ENCODE data around the gene RPL18.

Gene RPL18

DNA sequence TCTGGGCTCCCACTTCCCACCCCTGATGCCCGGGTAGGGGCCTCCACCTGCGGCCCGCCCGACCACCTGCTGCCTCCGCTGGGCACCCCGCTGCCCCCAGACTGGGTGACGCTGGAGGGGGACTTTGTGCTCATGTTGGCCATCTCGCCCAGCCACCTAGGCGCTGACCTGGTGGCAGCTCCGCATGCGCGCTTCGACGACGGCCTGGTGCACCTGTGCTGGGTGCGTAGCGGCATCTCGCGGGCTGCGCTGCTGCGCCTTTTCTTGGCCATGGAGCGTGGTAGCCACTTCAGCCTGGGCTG is 10.3 kb upstream of the RPL18 start:
- no peak for DNase-seq

DNA sequence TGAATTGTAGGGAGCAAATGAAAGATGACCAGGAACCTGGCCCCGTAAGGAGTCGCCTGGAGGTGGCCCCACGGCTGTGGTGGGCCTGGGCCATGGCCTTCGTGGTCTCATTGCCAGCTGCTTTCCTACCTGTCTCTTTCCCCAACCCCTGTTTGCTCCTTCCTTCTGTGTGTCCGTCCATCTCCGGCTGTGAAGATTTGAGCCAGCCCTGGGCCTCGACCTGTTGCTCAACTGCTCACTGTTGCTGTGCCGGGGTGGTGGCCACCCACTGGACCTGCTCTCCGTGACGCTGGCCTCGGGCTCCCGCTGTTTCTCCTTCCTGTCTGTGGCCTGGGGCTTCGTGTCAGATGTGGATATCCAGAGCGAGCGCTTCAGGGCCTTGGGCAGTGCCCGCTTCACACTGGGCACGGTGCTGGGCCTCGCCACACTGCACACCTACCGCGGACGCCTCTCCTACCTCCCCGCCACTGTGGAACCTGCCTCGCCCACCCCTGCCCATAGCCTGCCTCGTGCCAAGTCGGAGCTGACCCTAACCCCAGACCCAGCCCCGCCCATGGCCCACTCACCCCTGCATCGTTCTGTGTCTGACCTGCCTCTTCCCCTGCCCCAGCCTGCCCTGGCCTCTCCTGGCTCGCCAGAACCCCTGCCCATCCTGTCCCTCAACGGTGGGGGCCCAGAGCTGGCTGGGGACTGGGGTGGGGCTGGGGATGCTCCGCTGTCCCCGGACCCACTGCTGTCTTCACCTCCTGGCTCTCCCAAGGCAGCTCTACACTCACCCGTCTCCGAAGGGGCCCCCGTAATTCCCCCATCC is 9.7 kb upstream of the RPL18 start:
- DNase-seq = no peak

DNA sequence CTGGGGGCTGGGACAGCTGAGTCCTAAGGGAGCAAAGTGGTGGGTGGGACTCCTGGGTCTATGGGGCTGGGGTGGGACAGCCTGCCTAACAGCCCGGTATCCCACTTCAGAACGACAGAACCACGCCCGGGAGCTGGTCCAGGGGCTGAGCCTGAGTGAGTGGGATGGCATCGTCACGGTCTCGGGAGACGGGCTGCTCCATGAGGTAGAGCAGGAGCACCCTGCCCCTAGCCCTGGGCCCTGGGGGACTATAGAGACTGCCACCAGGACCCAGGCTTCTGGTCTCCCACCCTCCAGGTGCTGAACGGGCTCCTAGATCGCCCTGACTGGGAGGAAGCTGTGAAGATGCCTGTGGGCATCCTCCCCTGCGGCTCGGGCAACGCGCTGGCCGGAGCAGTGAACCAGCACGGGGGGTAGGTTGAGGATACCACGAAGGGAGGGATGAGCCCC is 8.9 kb upstream of the RPL18 start:
- DNase-seq = no peak

DNA sequence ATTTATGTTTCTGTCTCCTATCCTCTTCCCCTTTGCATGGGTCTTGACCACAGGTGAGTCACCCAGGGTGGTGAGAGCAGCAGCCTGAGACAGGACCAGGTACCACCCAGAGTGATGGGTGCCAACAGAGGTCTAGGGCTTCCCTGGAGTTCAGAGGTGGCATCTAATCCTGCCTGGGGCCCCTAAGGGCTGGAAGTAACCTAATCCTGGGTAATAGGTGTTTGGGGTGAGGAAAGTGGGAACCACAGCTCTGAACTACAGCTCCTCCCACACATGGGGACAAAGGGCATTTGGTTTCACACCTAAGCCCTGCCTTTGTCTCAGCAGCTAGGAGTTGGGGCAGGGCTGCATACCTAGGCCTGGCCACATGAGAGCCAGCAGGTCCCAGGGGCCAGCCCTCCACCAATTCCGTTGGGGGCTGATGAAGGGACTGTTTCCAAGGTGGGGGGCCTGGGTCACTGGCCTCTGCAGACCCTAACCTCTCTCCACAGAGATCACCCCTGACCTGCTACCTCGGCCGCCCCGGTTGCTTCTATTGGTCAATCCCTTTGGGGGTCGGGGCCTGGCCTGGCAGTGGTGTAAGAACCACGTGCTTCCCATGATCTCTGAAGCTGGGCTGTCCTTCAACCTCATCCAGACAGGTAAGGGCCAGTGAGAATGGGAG is 8.4 kb upstream of the RPL18 start:
- DNase-seq = no peak

DNA sequence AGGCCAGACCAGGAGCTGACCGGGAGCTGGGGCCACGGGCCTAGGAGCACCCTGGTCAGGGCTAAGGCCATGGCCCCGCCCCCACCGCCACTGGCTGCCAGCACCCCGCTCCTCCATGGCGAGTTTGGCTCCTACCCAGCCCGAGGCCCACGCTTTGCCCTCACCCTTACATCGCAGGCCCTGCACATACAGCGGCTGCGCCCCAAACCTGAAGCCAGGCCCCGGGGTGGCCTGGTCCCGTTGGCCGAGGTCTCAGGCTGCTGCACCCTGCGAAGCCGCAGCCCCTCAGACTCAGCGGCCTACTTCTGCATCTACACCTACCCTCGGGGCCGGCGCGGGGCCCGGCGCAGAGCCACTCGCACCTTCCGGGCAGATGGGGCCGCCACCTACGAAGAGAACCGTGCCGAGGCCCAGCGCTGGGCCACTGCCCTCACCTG is 6.9 kb upstream of the RPL18 start:
- DNase-seq = no peak

DNA sequence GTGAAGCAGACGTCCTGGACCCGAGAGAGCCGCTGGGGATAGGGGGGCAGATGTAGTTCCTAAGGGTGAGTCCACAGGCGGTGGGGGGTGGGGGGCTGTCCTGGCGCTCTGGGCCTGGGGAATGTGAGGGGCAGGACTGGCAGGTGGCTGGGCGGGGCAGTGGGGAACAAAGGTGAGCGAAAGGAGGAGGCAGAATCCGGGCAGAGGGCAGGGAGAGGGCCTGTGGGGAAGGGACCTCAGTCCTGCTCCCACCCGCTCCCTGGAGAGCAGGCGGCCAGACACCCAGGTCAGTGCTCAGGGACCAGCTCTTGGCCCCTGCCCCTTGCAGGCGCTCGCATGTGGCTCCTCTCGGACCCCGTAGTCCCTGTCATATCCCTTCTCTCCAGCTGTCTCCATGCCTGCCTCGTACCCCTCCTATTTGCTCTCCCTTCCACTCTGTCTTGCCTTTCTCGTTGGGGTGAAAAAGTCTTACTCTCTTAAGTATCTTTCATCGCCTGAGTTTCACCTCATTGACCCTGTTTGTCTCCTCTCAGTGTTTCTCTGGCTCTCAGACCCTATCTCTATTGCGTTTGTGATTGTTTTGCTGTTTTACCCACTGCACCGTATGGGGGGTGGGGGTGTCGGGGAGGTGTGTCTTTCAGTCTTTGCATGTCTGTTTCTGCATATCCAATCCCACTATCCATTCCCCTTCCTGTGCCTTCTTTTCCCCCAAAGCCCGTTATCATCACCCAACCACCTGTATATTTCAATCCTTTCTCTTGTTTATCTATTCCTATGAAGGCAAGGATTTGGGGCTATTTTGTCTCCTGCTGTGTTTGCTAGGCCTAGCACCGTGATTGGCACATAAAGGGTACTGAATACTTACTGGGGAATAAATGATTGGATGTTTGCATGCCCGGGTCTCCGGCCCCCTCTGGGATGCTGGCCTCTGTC is 6.1 kb upstream of the RPL18 start:
- no peak for DNase-seq

DNA sequence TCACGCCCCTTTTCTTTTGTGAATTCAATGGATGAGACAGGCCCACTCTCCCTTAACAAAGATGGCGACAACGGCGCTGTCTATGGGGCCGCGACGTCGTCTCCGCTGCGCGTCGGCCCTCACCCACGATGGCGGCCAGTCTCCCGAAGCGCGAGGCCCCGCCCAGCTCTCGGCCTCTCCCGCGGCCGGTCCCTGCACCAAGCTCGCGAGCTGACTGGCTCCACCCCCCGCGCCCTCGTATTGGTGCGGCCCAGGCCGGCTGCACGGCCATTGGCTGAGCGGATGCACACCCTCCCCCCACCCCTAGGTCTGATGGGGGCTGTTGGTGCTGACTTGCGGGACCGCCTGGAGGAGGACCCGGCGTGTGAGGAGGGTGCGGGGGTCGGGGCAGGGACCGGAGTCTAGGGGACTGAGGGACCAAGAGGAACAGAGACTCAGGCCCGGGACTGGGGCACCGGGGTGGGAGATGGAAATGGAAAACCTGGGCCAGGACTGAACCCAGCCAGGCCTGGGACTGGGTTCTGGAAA is 5.2 kb upstream of the RPL18 start:
- peak; percentile 81 to 84 for DNase-seq

DNA sequence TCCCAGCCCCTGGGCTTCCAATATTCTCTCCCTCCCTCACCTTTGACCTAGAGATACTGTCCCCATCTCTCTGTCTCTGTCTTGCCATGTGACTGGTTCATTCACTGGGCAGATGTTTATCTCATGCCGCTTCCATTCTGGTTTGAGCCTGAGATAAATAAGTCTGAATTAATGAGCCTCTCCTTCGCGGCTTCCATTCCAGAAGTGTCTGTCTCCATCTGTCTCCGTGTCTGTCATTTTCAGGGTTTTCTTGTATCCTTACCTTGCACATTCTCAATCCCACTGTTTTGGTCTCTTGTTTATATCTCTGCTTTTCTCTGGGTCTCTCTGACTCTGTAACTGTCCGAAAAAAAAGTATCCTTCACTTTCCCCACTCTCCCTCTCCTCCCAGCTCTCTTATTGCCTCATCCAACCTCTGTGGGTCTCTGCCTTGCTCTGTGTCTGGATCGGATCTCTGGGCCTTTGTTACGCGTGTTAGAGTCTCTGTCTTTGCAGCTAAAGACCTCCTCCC is 4.6 kb upstream of the RPL18 start:
- DNase-seq = no peak

DNA sequence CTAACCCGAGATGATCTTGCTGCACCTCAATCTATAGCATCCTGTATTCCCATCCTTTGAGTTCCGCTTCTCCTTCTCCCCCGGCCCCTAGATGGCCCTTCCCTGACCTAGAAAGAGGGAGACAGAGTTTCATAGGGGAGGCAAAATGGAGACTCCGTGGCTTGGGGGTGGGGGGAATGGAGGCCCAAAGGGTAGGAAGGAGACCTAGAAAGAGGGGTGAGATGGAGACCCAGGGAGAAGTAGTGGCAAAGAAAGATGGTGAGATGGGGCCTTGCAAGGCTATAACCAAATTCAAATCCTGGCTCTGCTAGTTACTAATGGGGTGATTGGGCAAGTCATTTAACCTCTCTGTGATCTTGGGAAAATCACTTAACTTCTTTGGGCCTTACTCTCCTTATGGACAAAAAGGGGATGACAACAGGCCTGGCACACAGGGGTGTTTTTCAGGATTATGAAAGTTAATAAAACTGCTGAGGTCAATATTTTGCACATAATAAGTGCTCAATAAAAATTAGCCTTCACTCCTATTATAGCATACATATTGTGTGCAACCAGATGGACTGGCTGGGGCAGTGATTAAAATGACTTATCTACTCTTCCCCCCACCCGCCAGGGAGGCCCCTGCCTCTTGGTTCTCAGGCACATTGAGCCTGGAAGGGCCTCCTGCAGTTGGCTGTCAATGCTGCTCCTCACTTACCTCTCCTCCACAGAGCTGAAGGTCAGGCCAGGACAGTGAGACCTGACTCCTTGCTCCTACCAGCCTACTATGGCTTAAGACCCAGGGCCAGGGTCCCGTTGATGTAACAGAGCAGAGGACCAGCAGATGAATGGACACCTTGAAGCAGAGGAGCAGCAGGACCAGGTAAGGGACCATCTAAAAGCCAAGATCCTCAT is 961 bp upstream of the RPL18 start:
- DNase-seq = no peak

DNA sequence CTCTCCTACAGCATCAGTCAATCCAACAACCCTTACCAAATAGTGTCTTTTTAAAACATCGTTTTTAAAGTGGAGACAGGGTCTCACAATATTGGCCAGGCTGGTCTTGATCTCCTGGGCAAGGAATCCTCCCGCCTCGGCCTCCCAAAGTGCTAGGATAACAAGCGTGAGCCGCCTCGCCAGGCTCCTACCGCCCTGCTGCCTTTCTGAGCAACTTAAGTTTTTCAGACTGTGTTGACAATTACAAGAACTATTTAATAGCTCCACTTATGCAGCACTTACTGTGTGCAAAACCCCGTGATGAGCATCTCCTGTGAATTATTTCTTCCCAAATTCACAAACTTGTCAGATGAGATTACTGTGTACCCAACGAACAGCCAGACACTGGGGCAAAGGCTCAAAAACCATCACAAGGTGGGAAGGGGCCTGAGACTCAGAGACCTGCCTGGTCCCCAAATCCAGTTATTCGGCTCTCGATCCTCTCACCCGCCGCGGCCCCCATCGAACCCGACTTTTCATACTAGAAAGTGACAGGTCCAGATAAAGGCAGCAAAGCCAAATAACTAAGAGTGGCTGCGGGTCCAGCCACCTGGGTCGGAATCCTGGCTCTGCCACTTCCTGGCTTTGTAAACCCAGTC is 581 bp downstream of the RPL18 start:
- DNase-seq = no peak

DNA sequence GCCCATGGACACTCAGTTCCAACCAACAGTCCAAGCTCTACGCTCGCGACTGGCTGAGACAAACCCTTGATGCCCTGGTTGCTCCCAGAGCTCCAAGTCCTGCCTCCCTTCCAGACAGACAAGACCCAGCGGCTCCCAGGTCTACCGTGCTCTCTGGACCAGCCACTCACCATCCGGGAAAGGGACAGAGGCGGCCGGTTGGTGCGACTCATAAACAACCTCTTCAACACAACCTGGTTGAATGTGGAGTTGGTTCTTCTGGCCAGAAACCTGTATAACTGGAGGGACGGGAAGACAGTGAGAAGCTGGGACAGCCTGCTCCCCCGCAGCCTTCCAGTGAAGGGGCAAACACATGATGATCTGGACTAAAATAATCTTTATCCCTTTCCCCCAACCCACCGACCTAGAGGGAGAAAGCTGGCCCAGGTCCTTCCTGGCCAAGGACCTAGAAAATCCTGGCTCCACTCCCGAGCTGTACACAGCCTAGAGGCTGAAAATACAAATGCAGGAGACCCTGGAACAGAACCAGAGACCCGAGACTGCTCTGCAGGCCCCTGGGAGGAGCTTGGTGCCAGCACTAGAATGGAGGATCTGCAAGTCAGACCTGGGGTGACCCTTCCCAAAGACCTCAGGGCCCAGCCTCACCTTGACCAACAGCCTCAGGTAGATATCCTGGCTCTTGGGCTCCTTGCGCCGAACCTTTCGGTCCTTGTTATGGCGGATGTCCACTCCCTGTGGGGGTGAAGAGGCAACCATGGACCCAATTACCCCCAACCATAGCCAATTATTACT is 1.6 kb downstream of the RPL18 start:
- DNase-seq = no peak

DNA sequence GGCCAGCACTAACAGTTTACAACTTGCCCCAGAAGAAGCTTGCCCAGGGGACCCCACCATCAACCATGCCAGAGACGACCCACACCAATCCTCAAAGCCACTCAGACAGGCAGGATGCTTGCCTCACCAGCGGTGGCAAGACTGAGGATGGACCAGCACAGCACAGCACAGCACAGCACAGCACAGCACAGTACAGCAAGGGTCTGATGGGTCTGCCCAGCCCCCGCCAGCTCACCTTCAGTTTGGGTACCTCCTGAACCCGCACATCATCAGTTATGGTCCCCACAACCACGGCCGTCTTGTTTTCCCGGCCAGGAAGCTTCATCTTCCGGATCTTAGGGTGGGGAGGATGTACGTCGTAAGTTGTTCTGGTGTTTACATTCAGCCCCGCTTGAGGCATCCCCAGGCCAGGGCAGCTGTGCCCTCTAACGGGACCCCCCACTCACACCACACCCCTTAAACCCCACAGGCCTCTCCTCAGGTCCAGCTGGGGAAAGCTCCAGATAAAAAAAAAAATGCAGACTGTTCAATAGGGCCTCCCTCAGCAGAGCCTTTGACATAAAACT is 2.4 kb downstream of the RPL18 start:
- no peak for DNase-seq

DNA sequence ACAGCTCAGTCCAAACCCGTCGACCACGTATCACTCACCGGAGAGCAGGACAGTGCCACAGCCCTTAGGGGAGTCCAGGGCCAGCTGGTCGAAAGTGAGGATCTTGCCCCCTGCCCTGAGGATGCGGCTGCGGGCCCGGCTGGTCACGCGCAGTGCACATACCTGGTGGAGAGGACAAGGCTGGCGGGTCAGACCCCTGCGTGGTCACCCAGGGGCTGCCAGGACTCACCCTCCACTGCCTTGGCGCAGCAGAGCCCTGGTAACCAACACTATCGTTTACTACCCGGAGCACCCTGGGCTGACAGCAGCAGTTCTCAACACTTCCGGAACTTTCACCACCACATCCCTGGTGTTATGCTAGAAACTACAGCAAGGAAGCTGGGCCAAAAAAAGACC is 2.9 kb downstream of the RPL18 start:
- DNase-seq = no peak

DNA sequence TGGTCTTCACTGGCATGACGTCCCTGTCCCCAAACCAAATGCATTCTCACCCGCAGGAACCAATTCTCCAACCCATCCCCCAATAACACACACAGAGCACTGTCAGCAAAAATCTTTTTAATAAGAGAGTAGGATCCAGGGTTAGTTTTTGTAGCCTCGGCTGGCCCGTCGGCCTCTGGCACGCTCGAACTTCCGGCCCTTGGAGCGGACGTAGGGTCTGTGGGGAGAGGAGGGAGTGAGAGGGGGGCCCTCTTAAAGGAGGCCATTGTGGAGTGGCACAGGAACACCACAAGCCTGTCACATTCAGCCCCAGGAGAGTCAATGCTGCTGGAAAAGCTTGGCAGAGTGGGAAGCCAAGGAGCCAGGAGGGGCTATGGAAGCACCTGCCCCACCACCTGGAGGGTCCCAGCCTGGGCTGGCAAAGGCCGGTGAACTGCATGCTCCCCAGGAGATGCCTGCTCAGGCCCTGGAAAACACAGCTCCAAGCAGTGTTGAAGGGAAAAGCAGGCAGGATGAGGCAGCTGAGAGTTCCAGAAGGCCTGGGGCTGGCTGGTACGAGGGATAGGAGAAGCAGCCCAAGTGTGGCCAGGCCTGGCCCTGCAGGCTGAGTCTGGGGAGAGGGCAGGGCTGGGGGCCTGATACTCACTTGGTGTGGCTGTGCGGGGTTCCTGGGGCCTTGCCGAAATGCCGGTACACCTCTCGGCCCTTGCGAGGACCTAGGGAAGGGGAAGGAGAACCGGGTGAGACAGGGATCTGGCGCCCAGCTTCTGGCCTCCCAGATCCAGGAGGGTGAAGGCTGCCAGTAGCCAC is 3.5 kb downstream of the RPL18 start:
- DNase-seq = no peak

DNA sequence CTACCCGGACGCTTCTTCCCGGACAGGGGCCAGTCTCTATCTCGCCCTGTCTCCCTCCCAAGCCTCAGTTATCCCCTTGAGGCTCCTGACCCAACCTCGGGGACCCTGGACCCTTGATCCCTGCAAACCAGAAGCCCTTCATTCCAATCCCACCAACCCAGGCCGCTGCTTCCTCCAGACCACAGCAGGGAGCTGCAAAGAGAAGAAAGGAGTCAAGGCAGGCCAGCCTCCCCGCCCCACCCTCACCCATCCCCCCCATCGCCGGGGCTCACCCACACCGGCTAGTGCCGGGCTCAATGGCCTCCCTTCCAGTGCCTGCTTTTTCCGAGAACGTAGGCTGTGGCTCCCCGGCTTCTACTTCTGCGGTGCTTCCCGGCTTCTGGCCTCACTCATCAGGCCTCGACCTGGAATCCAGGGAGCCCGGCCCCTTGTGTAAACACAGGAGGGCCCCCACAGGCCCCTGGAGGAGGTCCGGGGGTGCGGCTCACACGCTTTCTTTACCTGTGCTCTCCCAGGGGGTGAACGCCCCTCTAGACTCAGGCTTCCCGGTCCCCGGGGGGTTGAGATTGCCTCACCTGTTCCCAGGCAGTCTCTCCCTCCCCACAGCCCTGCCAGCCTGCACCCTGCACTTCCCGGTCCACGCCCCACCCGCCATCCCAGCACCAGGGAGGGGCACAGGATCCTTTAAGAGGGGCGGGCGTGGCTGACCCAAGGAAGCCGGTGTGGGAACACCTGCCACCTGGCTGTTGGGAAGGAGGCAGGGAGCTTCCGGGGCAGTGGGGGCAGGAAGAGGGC is 4.3 kb downstream of the RPL18 start, which contains the start of gene FAM83E:
Gene FAM83E, minus strand, starts transcription at position 641 of the 795 bp plus-strand sequence. CDS start 1,704 bp downstream, outside the sequence.
- no peak for DNase-seq

DNA sequence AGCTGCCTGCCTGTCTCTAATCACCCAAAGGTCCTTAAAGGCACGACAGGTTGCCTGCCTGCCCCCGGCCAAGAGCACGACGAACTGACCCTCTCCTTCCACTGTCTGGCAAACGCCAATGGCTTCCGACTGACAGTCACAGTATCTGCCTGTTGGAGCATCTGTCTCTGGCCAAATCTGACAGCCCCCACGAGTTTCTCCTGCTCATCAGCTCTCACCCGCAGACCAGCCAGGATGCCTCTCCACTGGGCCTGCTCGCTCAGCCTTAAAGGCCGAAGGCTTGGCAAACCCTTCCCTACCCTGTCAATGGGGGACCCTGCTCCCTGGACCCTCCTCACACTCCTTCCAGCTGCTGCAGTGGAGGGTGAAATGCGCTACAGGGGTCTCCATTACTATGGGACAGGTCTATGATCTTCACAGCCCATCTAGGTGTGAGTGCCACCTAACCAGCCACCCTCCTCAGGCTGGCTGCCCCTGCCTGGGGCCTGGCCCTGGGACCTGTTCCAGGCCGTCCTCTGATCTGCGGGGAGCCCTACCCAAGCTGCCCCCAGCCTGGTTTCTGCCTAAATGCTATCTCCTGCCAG is 5.0 kb downstream of the RPL18 start:
- no peak for DNase-seq

DNA sequence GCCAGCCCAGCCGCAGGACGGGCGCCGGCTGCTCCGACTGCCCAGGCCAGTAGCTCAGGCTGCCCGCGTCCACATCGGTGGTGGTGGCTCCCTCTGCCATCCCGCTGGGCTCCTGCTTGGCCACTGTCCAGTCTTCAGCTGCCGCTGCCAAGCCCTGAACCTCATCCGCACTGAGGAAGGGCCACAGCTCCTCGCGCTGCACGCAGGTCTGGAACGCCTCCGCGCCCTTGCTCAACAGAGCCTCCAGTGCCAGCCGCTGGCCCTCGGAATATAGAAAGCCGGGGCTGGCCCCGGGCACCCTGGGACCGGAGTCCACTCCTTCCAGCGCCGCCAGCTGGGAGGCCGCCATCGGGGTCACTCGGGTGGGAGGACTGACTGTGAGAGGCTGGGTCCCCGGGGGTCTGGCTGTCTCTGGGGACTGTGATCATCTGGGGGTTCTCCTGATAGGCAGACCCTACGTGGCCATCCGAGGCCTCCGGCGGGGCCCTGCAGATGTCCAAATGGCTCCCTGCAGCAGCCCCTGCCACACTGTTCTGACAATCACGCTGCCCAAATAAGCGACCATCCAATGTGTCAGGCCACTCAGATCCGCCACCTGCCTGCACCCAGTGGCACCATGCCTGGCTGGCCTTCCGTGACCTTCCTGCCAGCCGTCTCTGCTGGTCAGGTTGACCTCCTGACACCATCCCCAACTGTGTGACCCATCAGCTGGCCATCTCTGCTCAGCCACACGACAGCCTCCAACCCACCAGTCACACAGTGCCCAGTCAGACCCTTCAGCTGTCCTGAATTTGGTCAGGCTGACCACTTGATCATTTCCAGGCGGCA is 5.7 kb downstream of the RPL18 start:
- DNase-seq = no peak
